K562 (cell line): ENCODE data around the gene CHRDL2. TPM values are rescaled to one million over a fixed set of nuclear protein-coding genes. Genes with fewer than 3 reads are reported as not detected.

Experiments
- ATAC-seq: fragments of 200-7000 bp; cut with Tn5 transposase; 3 replicates; pipeline ENCODE4 v1.9.1; 2020; ENCODE audit warnings: moderate library complexity
- BruUV-seq: library from RNA; stranded (reverse); fragments of 400-500 nt; replicated peaks from 2 replicates; lab custom pipeline; 2021; lab: Mats Ljungman, UMichigan
- CTCF ChIA-PET: fragments of 300-600 bp; formaldehyde crosslinking; extraction: SDS; loops from one replicate; lab custom pipeline; 2021; ENCODE audit warnings: low intra/inter-chr PET ratio; lab: Yijun Ruan, JAX
- POLR2A ChIA-PET: fragments of 300-600, 350-650 bp; sonication (Branson Sonifier 250); formaldehyde crosslinking; extraction: SDS; loops from one replicate; lab custom pipeline; 2021; ENCODE audit warnings: antibody characterized with exemption, inconsistent platforms; lab: Yijun Ruan, JAX
- DNase-seq, 4 experiments: peaks; one replicate each; pipeline versions ENCODE4 v3.0.0 to v3.0.0-alpha.2; 2011 to 2018; ENCODE audit warnings: low spot score in 3 of 4, mixed read lengths in 3 of 4; ENCODE audit errors: extremely low read depth in 1 of 4
- FAIRE-seq: peaks from 2 replicates; lab custom pipeline; 2011; peaks lifted over from hg19 to GRCh38; lab: Jason Lieb, UNC
- H2AFZ ChIP-seq: 2 replicates; pipeline ENCODE4 v1.6.0; 2011; ENCODE audit warnings: low read depth, low read length, control low read depth, inconsistent platforms
- H3K27ac ChIP-seq: fragments of 200-600 bp; 3 replicates; pipeline ENCODE4 v1.8.0; 2011; ENCODE audit warnings: low read depth, mild to moderate bottlenecking, control low read depth, inconsistent platforms, low read length, moderate library complexity, mixed read lengths; ENCODE audit errors: extremely low read depth
- H3K27me3 ChIP-seq, 2 experiments: fragments of 300-600 bp in 1 of 2; 2 replicates in 1 of 2; 3 replicates in 1 of 2; pipeline versions ENCODE4 v1.6.0 to v1.8.0; 2011; ENCODE audit warnings: inconsistent platforms in 2 of 2, low read length in 2 of 2, mild to moderate bottlenecking in 1 of 2, mixed read lengths in 1 of 2, moderate library complexity in 1 of 2; ENCODE audit not compliant: control insufficient read depth in 2 of 2, insufficient read depth in 2 of 2
- H3K36me3 ChIP-seq: fragments of 300-600 bp; 3 replicates; pipeline ENCODE4 v1.8.0; 2011; ENCODE audit warnings: mild to moderate bottlenecking, low read length, inconsistent platforms; ENCODE audit not compliant: control insufficient read depth, insufficient read depth
- H3K4me1 ChIP-seq, 2 experiments: fragments of 200-600 bp in 1 of 2; replicated peaks in 1 of 2; 2 replicates in 1 of 2; 3 replicates in 1 of 2; pipeline versions ENCODE4 v1.5.1 to v1.8.0; 2011; ENCODE audit warnings: inconsistent platforms in 2 of 2, low read length in 2 of 2, mild to moderate bottlenecking in 1 of 2, mixed read lengths in 1 of 2, moderate library complexity in 1 of 2; ENCODE audit not compliant: control insufficient read depth in 2 of 2, insufficient read depth in 2 of 2
- H3K4me2 ChIP-seq: 2 replicates; pipeline ENCODE4 v1.6.1; 2011; ENCODE audit warnings: low read length, control low read depth, inconsistent platforms, mixed read lengths; ENCODE audit not compliant: insufficient read depth
- H3K4me3 ChIP-seq: fragments of 200-600 bp; sonication (generic), shearing (Covaris generic); 2 replicates; pipeline ENCODE4 v1.5.1; 2016; ENCODE audit warnings: control low read depth, inconsistent platforms
- H3K79me2 ChIP-seq: fragments of 200-600 bp; 3 replicates; pipeline ENCODE4 v1.8.0; 2011; ENCODE audit warnings: low read length, inconsistent platforms; ENCODE audit not compliant: control insufficient read depth, insufficient read depth
- H3K9ac ChIP-seq, 2 experiments: 2 replicates each; pipeline versions ENCODE4 v1.6.0 to v1.6.1; 2011; ENCODE audit warnings: low read depth in 2 of 2, low read length in 2 of 2, control low read depth in 1 of 2, inconsistent platforms in 1 of 2, mild to moderate bottlenecking in 1 of 2, mixed read lengths in 1 of 2; ENCODE audit not compliant: insufficient read depth in 1 of 2
- H3K9me1 ChIP-seq: one replicate; pipeline ENCODE4 v1.6.0; 2011; ENCODE audit warnings: inconsistent platforms, mild to moderate bottlenecking, low read length, moderate library complexity; ENCODE audit not compliant: control insufficient read depth, insufficient read depth
- H3K9me3 ChIP-seq: replicated peaks from 2 replicates; pipeline ENCODE4 v1.5.1; 2011; ENCODE audit warnings: low read depth, low read length, inconsistent platforms; ENCODE audit not compliant: control insufficient read depth, insufficient read depth
- H4K20me1 ChIP-seq: replicated peaks from 2 replicates; pipeline ENCODE4 v1.6.1; 2011; ENCODE audit warnings: low read length, inconsistent platforms, mixed read lengths; ENCODE audit not compliant: control insufficient read depth, insufficient read depth
- EHMT2 ChIP-seq: fragments of 450-650 bp; IDR thresholded peaks from 2 replicates; pipeline ENCODE4 v1.6.1; 2018; ENCODE audit warnings: antibody characterized with exemption
- ETS2 ChIP-seq: IDR thresholded peaks from 2 replicates; pipeline ENCODE4 v1.6.1; 2016; ENCODE audit warnings: borderline replicate concordance, missing genetic modification characterization, mild to moderate bottlenecking, moderate library complexity, missing compliant biosample characterization; ENCODE audit not compliant: poor library complexity, severe bottlenecking
- ETV1 ChIP-seq: fragments of 450-650 bp; conservative IDR thresholded peaks from 2 replicates; pipeline ENCODE4 v1.6.1; 2016; ENCODE audit warnings: missing genetic modification characterization, control low read depth, low read depth, missing compliant biosample characterization
- GABPB1 ChIP-seq: sonication (generic); formaldehyde crosslinking; IDR thresholded peaks from 2 replicates; pipeline ENCODE4 v1.8.0; 2022; ENCODE audit warnings: mild to moderate bottlenecking, missing genetic modification reagents
- SRSF7 ChIP-seq: fragments of 200-400 bp; formaldehyde crosslinking; optimal IDR thresholded peaks from 2 replicates; pipeline ENCODE3; 2017; ENCODE audit warnings: mild to moderate bottlenecking, low read depth, low read length
- TEAD1 ChIP-seq, 2 experiments: fragments of 450-650 bp in 1 of 2; sonication (generic) in 1 of 2; formaldehyde crosslinking; IDR thresholded peaks; 2 replicates each; pipeline versions ENCODE4 v1.4.0 to v1.8.0; 2020 to 2022; ENCODE audit warnings: mild to moderate bottlenecking in 2 of 2, missing genetic modification reagents in 1 of 2
- TEAD2 ChIP-seq: fragments of 450-650 bp; IDR thresholded peaks from 2 replicates; pipeline ENCODE4 v1.6.1; 2016; ENCODE audit warnings: missing genetic modification characterization, control low read depth, missing compliant biosample characterization
- TGIF2 ChIP-seq: sonication (generic); formaldehyde crosslinking; IDR thresholded peaks from 2 replicates; pipeline ENCODE4 v1.8.1; 2022; ENCODE audit warnings: mild to moderate bottlenecking, missing genetic modification reagents, moderate library complexity
- XRCC4 ChIP-seq: IDR thresholded peaks from one replicate; pipeline ENCODE4 v1.6.1; 2011; ENCODE audit not compliant: insufficient read depth, insufficient read length; ENCODE audit errors: extremely low read depth
- ZNF239 ChIP-seq: fragments of 250-450 bp; sonication (Bioruptor Pico); IDR thresholded peaks from 2 replicates; pipeline ENCODE4 v1.4.0; 2020; ENCODE audit warnings: mild to moderate bottlenecking
- ZNF282 ChIP-seq: sonication (generic); formaldehyde crosslinking; IDR thresholded peaks from 2 replicates; pipeline ENCODE4 v1.8.1; 2023; ENCODE audit warnings: missing genetic modification reagents
- ZNF311 ChIP-seq: fragments of 250-450 bp; sonication (Bioruptor Pico); IDR thresholded peaks from 2 replicates; pipeline ENCODE4 v1.4.0; 2020; ENCODE audit warnings: mild to moderate bottlenecking, moderate library complexity
- ZNF695 ChIP-seq: fragments of 450-650 bp; formaldehyde crosslinking; IDR thresholded peaks from 2 replicates; pipeline ENCODE4 v1.4.0; 2020; ENCODE audit warnings: mild to moderate bottlenecking, moderate library complexity
- WGBS: fragments of 100-300 bp; shearing (Covaris generic); methylation state at CpG from one replicate; pipeline ENCODE4 v1.1.6; 2016; ENCODE audit warnings: low coverage, mixed read lengths; ENCODE audit not compliant: insufficient coverage; ENCODE audit errors: missing lambda C conversion rate; 5-methylcytosine and 5-hydroxymethylcytosine counted together
- in situ Hi-C: fragments of 300-500 bp; cut with MboI; formaldehyde crosslinking; loops from 4 replicates; pipeline ENCODE4 v1.15.0; 2018; ENCODE audit warnings: inconsistent platforms, mixed read lengths
- intact Hi-C: fragments of 100-400 bp; cut with micrococcal nuclease; formaldehyde crosslinking; loops from 2 replicates; pipeline ENCODE4 v1.14.2; 2022
- polyA plus RNA-seq, 8 experiments: library from polyadenylated mRNA; depleted of rRNA in 4 of 8; stranded (reverse) in 5 of 8; unstranded in 3 of 8; fragments of >200 nt; fragmentation: Nextera tagmentation in 2 of 8; fragmentation: Illumina TruSeq in 1 of 8; extraction: Ambion mirVana in 2 of 8; extraction: Trizol in 1 of 8; gene quantifications; 2 replicates each; pipeline versions ENCODE4 v1.2.1 to v1.2.3, GENCODE V29; 2011 to 2014; ENCODE audit warnings: inconsistent platforms in 1 of 8, missing spikeins in 1 of 8
- total RNA-seq, 7 experiments: library from RNA; depleted of rRNA in 6 of 7; stranded (reverse); fragments of >200 nt in 6 of 7; fragmentation: Illumina TruSeq in 2 of 7; extraction: Trizol in 2 of 7; gene quantifications; 2 replicates each; pipeline versions ENCODE4 v1.2.1 to v1.2.3, GENCODE V29; 2011 to 2021; ENCODE audit warnings: low replicate concordance in 1 of 7
- TF ChIP-seq, protein P1 (sequence below): sonication (generic); formaldehyde crosslinking; IDR thresholded peaks from 2 replicates; pipeline ENCODE4 v1.5.0; 2020; ENCODE audit warnings: missing genetic modification reagents

Gene CHRDL2
- total and polyA plus RNA-seq, 9 of the 15 experiments (the other 6 are each of a cell fraction or from before 2014, with no cell fraction given) = not detected

DNA sequence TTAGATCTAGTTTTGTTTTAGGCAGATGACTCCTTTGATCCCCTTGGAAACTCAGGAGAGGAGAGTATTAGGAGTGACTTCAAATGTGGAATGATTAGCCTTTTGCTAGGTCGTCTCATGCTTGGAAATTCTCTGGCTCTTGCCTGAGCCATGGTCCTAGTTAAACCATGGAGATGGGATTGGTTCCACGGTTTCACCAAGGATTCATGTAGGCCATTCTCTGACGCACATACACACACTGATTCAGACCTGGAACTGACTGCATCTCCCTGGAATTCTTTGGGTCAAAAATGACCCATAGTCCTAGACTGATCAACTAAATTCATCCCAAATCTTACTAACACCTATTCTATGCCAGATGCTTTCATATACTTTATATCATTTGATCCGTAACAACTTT lies 82.3 kb downstream of the CHRDL2 start:
- intact Hi-C loops (no loop called here), in situ Hi-C loops (no loop called here)
- BruUV-seq = no TSS peak
- ChIA-PET CTCF (no interaction called here), POLR2A (interaction anchor here (0.6 kb wide), 1 partner anchor 507 kb away, joined by 4 read pairs; no protein-coding TSS in a partner anchor)
- Histone ChIP-seq H3K27me3 (no peaks in the 10 kb centered on the region), H3K27ac (no peak overlapping the region), H3K36me3 (peaks cover 8% of the 10 kb centered on the region; the same call in 1 of the 3 replicates), H4K20me1 (no peaks in the 10 kb centered on the region), H3K79me2 (no peaks in the 10 kb centered on the region), H3K4me2 (no peak overlapping the region), H2AFZ (no peak overlapping the region), H3K4me3 (no peak overlapping the region), H3K9ac (no peak overlapping the region), H3K4me1 (peaks cover 0 to 3% of the 10 kb centered on the region in 2 experiments; a peak in 1 of 5 replicates), H3K9me3 (0 out of 2 replicates have a peak, but pooled peaks cover under 1% of the 10 kb centered on the region), H3K9me1 (no peaks in the 10 kb centered on the region)
- 85% methylated on average over 4 of the region's 4 CpGs for WGBS
- DNase-seq = no peak
- TF ChIP-seq ZNF695 (no peak), TEAD1 (CRISPR knock-in tag; IDR thresholded peaks at IDR 0.05) (no peak), ETS2 (tag) (no peak), ETV1 (tag) (no peak), ZNF311 (CRISPR knock-in tag) (no peak), ZNF282 (CRISPR knock-in tag) (no peak), TEAD2 (tag) (no peak), TGIF2 (CRISPR knock-in tag) (no peak), SRSF7 (no peak), XRCC4 (no peak), ZNF239 (CRISPR knock-in tag) (no peak), EHMT2 (no peak), GABPB1 (CRISPR knock-in tag) (no peak)
- TF ChIP-seq, protein P1, sequence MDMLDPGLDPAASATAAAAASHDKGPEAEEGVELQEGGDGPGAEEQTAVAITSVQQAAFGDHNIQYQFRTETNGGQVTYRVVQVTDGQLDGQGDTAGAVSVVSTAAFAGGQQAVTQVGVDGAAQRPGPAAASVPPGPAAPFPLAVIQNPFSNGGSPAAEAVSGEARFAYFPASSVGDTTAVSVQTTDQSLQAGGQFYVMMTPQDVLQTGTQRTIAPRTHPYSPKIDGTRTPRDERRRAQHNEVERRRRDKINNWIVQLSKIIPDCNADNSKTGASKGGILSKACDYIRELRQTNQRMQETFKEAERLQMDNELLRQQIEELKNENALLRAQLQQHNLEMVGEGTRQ (CRISPR knock-in tag) = no peak
- FAIRE-seq = no peak
- no peak for ATAC-seq
